ENCODE results near the gene HUS1B. TPM values are rescaled to one million over a fixed set of nuclear protein-coding genes. Genes with fewer than 3 reads are reported as not detected.

Gene HUS1B
- total and polyA plus RNA-seq, 2 experiments from 2014 or later, result 1.3 to 3.9 TPM

- DNase-seq (ENCODE audit: low spot score) (no peak), ATAC-seq (no peak)
- H3K4me1 ChIP-seq (ENCODE audit: insufficient read depth), result no peaks in the 10 kb centered on the region
- H3K9me2 ChIP-seq (ENCODE audit: insufficient read depth), result no peaks in the 10 kb centered on the region
- H3K27me3 Mint-ChIP-seq (ENCODE audit: insufficient read depth, low read depth, poor library complexity), result no peaks in the 10 kb centered on the region
- no peaks in the 10 kb centered on the region for H3K27me3 ChIP-seq (ENCODE audit: insufficient read depth)
- H4K20me1 ChIP-seq (replicated peaks; ENCODE audit: insufficient read depth), result no peaks in the 10 kb centered on the region
- no peak overlapping the region for H2AFZ ChIP-seq
- no peaks in the 10 kb centered on the region; the same call in 2 of the 3 replicates for H3K4me1 Mint-ChIP-seq
- no peak overlapping the region for H3K27ac ChIP-seq (ENCODE audit: low read depth)
- H3K36me3 ChIP-seq (ENCODE audit: insufficient read depth), result peaks cover 16% of the 10 kb centered on the region; the same call in 1 of the 2 replicates
- H3K9me3 Mint-ChIP-seq, result no peaks in the 10 kb centered on the region; the same call in 2 of the 3 replicates
- no peak overlapping the region for H3K4me3 Mint-ChIP-seq
- no peak overlapping the region for H3K27ac Mint-ChIP-seq
- H3K4me3 ChIP-seq, result no peak overlapping the region
- no peak for TF ChIP-seq JUNB (IDR thresholded peaks at IDR 0.05; ENCODE audit: unreplicated experiment)
- TF ChIP-seq ZNF462 (CRISPR knock-in tag; IDR thresholded peaks at IDR 0.05), result no peak
- no peak for TF ChIP-seq ZNF331 (CRISPR knock-in tag; IDR thresholded peaks at IDR 0.05; ENCODE audit: low read depth)
- TF ChIP-seq CTCF (conservative IDR thresholded peaks at IDR 0.05; ENCODE audit: low read depth in 2 of 2), result no peak
- TF ChIP-seq CREB1 (CRISPR knock-in tag; IDR thresholded peaks at IDR 0.05; ENCODE audit: low read depth), result no peak
- H3K79me2 ChIP-seq (replicated peaks; ENCODE audit: insufficient read depth), result 0 out of 2 replicates have a peak, but pooled peaks cover 2% of the 10 kb centered on the region
- peaks cover 18% of the 10 kb centered on the region for H3K36me3 Mint-ChIP-seq (ENCODE audit: low read depth)
- H3F3A ChIP-seq (replicated peaks; ENCODE audit: low read depth), result no peaks in the 10 kb centered on the region
- H3K4me2 ChIP-seq, result no peak overlapping the region
Measured at GRCh38 chr6:609905-610304, 47.0 kb downstream of the HUS1B start.
